Chondrocyte (in vitro differentiated cells): ENCODE measurements around the gene COL9A2. TPM values are rescaled to one million over a fixed set of nuclear protein-coding genes. Genes with fewer than 3 reads are reported as not detected.
A peak's percentile ranks its signal among the peaks of the same experiment; 100 is the strongest.
"Not testable (repeated sequence)": the region's sequence is repeated elsewhere in the genome, so short reads cannot be mapped to it uniquely, and the experiment has no call there.

Experiments used
- DNase-seq: peaks from one replicate; pipeline ENCODE4 v3.0.0; 2021; ENCODE audit warnings: mixed read lengths, low spot score
- H3K27ac Mint-ChIP-seq: one replicate; pipeline ENCODE4 v1.8.0; 2021; ENCODE audit warnings: mild to moderate bottlenecking, moderate library complexity, mixed read lengths; ENCODE audit not compliant: unreplicated experiment
- H3K27me3 Mint-ChIP-seq: 2 replicates; pipeline ENCODE4 v1.8.0; 2021; ENCODE audit warnings: low read depth, mixed read lengths
- H3K36me3 Mint-ChIP-seq: 2 replicates; pipeline ENCODE4 v1.8.0; 2021; ENCODE audit warnings: low read depth, mixed read lengths
- H3K4me1 Mint-ChIP-seq: 2 replicates; pipeline ENCODE4 v1.8.0; 2021; ENCODE audit warnings: low read depth, mild to moderate bottlenecking, mixed read lengths
- H3K4me3 Mint-ChIP-seq: one replicate; pipeline ENCODE4 v1.8.0; 2021; ENCODE audit warnings: mild to moderate bottlenecking, moderate library complexity, mixed read lengths; ENCODE audit not compliant: unreplicated experiment
- H3K9me3 Mint-ChIP-seq: 2 replicates; pipeline ENCODE4 v1.8.0; 2021; ENCODE audit warnings: low read depth, mixed read lengths
- total RNA-seq: library from RNA; stranded (reverse); gene quantifications from 3 replicates; pipeline ENCODE4 v1.2.1, GENCODE V29; 2021
- TF ChIP-seq, protein P1 (sequence below): fragments of 200-600 bp; sonication (generic); IDR thresholded peaks from 2 replicates; pipeline ENCODE4 v1.5.0; 2021; ENCODE audit warnings: antibody characterized with exemption, mild to moderate bottlenecking, moderate library complexity

COL9A2 gene
- total RNA-seq, 1 donor from 2014 or later: 9.9 TPM

GRCh38 chr1:40339420-40340323 lies 22.6 kb upstream of the COL9A2 start:
- Mint-ChIP-seq H3K9me3 (peaks cover 14% of the 10 kb centered on the region), H3K4me1 (peaks cover 4% of the 10 kb centered on the region), H3K36me3 (peaks cover 10% of the 10 kb centered on the region), H3K27me3 (peaks cover 10% of the 10 kb centered on the region), H3K4me3 (no peak overlapping the region), H3K27ac (no peak overlapping the region)
- TF ChIP-seq, protein P1, sequence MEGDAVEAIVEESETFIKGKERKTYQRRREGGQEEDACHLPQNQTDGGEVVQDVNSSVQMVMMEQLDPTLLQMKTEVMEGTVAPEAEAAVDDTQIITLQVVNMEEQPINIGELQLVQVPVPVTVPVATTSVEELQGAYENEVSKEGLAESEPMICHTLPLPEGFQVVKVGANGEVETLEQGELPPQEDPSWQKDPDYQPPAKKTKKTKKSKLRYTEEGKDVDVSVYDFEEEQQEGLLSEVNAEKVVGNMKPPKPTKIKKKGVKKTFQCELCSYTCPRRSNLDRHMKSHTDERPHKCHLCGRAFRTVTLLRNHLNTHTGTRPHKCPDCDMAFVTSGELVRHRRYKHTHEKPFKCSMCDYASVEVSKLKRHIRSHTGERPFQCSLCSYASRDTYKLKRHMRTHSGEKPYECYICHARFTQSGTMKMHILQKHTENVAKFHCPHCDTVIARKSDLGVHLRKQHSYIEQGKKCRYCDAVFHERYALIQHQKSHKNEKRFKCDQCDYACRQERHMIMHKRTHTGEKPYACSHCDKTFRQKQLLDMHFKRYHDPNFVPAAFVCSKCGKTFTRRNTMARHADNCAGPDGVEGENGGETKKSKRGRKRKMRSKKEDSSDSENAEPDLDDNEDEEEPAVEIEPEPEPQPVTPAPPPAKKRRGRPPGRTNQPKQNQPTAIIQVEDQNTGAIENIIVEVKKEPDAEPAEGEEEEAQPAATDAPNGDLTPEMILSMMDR: no peak
- no peak for DNase-seq

- H3K27ac Mint-ChIP-seq: no peak overlapping the region
- no peak overlapping the region for H3K4me3 Mint-ChIP-seq
- peaks cover 11% of the 10 kb centered on the region for H3K27me3 Mint-ChIP-seq
- no peak for DNase-seq
- peaks cover 4% of the 10 kb centered on the region for H3K4me1 Mint-ChIP-seq
- peaks cover 14% of the 10 kb centered on the region for H3K9me3 Mint-ChIP-seq
- TF ChIP-seq, protein P1: peak; percentile 100
- H3K36me3 Mint-ChIP-seq: peaks cover 10% of the 10 kb centered on the region
Observed at GRCh38 chr1:40338745-40339419, 21.8 kb upstream of the COL9A2 start.

DNA sequence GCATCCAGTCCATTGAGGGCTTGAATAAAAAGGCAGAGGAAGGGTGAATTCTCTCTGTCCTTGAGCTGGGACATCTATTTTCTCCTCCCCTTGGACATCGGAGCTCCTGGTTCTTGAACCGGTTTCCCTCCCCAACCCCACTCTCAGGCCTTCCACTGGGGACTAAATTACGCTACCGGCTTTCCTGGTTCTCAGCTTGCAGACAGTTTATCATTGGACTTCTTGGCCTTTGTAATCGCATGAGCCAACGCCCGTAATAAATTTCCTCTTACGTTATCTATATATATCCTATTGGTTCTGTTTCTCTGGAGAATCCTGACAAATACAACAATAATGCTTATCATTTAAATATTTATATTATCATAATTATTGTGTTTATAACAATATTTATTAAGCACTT lies 20.4 kb upstream of the COL9A2 start:
- H3K27me3 Mint-ChIP-seq: peaks cover 11% of the 10 kb centered on the region
- TF ChIP-seq, protein P1: no peak

DNA sequence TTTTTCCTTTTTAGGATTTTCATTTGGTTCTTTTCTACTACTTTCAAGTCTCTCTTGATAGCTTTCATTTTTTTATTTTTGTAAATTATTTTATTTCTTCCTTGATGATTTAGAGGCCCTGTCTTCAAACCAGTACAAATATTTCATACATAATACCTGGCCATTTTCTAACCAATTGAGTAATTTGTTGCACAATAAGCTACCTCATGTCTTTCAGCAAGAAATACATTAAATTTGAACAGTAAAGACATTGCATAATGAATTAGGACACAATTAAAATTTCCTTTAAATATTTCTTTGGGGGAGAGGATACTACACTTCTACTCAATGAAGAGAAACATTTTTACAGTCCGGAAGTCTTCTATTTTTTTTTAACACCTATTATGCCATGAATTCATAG lies 15.6 kb upstream of the COL9A2 start:
- Mint-ChIP-seq H3K4me1 (no peaks in the 10 kb centered on the region), H3K9me3 (peaks cover 4% of the 10 kb centered on the region), H3K36me3 (no peaks in the 10 kb centered on the region), H3K27ac (no peak overlapping the region), H3K4me3 (no peak overlapping the region), H3K27me3 (peaks cover 2% of the 10 kb centered on the region)
- DNase-seq: no peak
- TF ChIP-seq, protein P1: no peak

More for the DNA sequence above, 20.4 kb upstream of the COL9A2 start:
- peaks cover 10% of the 10 kb centered on the region for H3K36me3 Mint-ChIP-seq
- no peak overlapping the region for H3K27ac Mint-ChIP-seq
- peaks cover 4% of the 10 kb centered on the region for H3K4me1 Mint-ChIP-seq
- H3K9me3 Mint-ChIP-seq: peaks cover 14% of the 10 kb centered on the region
- no peak overlapping the region for H3K4me3 Mint-ChIP-seq
- no peak for DNase-seq

DNA sequence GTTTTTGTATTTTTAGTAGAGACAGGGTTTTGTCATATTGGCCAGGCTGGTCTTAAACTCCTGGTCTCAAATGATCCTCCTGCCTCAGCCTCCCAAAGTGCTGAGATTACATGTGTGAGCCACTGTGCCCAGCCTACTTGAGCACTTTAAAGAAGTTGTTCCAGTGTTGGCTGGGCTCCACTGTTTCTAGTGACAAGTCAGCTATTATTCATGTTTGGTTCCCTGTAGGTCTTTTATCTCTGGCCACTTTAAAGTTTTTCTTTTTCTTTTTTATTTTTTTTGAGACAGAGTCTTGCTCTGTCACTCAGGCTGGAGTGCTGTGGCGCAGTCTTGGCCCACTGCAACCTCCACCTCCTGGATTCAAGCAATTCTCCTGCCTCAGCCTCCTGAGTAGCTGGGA lies 14.3 kb upstream of the COL9A2 start:
- not testable (repeated sequence) for H3K27me3 Mint-ChIP-seq, H3K27ac Mint-ChIP-seq, DNase-seq, H3K4me1 Mint-ChIP-seq, H3K4me3 Mint-ChIP-seq, H3K36me3 Mint-ChIP-seq, H3K9me3 Mint-ChIP-seq
